DOHH2 (cell line): ENCODE measurements around the gene ALG12.

Experiments used
- H3F3A ChIP-seq: fragments of 200-600 bp; sonication (generic), shearing (Covaris generic); 2 replicates; pipeline ENCODE4 v1.6.0; 2016; ENCODE audit warnings: antibody characterized with exemption, mild to moderate bottlenecking; ENCODE audit not compliant: control insufficient read depth, insufficient read depth
- H3K27ac ChIP-seq: fragments of 200-600 bp; sonication (generic); 2 replicates; pipeline ENCODE4 v1.5.1; 2014; ENCODE audit warnings: low read depth, mild to moderate bottlenecking, low read length, moderate library complexity
- H3K27me3 ChIP-seq: fragments of 200-600 bp; sonication (generic); 2 replicates; pipeline ENCODE4 v1.6.1; 2014; ENCODE audit warnings: mild to moderate bottlenecking, low read length, mixed read lengths; ENCODE audit not compliant: control insufficient read depth
- H3K36me3 ChIP-seq: fragments of 200-600 bp; sonication (generic); 2 replicates; pipeline ENCODE4 v1.6.1; 2014; ENCODE audit warnings: mild to moderate bottlenecking, low read length, moderate library complexity, mixed read lengths; ENCODE audit not compliant: control insufficient read depth
- H3K4me1 ChIP-seq: fragments of 200-600 bp; sonication (generic); 2 replicates; pipeline ENCODE4 v1.6.1; 2014; ENCODE audit warnings: mild to moderate bottlenecking, low read length, mixed read lengths; ENCODE audit not compliant: control insufficient read depth
- H3K4me2 ChIP-seq: fragments of 200-600 bp; sonication (generic); 2 replicates; pipeline ENCODE4 v1.6.0; 2014; ENCODE audit warnings: mild to moderate bottlenecking, low read length, moderate library complexity
- H3K4me3 ChIP-seq: fragments of 200-600 bp; sonication (generic); 2 replicates; pipeline ENCODE4 v1.5.1; 2014; ENCODE audit warnings: mild to moderate bottlenecking, low read length, mixed read lengths
- H3K79me2 ChIP-seq: fragments of 200-600 bp; sonication (generic); 2 replicates; pipeline ENCODE4 v1.6.1; 2014; ENCODE audit warnings: mild to moderate bottlenecking, low read length, mixed read lengths; ENCODE audit not compliant: control insufficient read depth
- H3K9me2 ChIP-seq: fragments of 200-600 bp; sonication (generic); replicated peaks from 2 replicates; pipeline ENCODE4 v1.6.1; 2014; ENCODE audit warnings: mild to moderate bottlenecking, low read length, mixed read lengths; ENCODE audit not compliant: control insufficient read depth
- H3K9me3 ChIP-seq: fragments of 200-600 bp; sonication (generic); 2 replicates; pipeline ENCODE4 v1.6.1; 2014; ENCODE audit warnings: antibody characterized with exemption, low read length, mixed read lengths; ENCODE audit not compliant: control insufficient read depth, insufficient read depth
- H4K20me1 ChIP-seq: fragments of 200-600 bp; sonication (generic); 2 replicates; pipeline ENCODE4 v1.6.0; 2014; ENCODE audit warnings: low read depth, mild to moderate bottlenecking, antibody characterized with exemption, low read length, moderate library complexity; ENCODE audit not compliant: control insufficient read depth, insufficient read depth
- EZH2phosphoT487 ChIP-seq: fragments of 200-600 bp; sonication (generic); IDR thresholded peaks from 2 replicates; pipeline ENCODE4 v1.6.1; 2017; ENCODE audit warnings: borderline replicate concordance, mild to moderate bottlenecking, antibody characterized with exemption, low read length, moderate library complexity, mixed read lengths
- TF ChIP-seq, protein P1 (sequence below): fragments of 200-600 bp; sonication (generic); IDR thresholded peaks from one replicate; pipeline ENCODE4 v1.5.1; 2014; ENCODE audit warnings: antibody characterized with exemption, mild to moderate bottlenecking, low read depth, low read length; ENCODE audit not compliant: poor library complexity, severe bottlenecking

ALG12 gene

DNA sequence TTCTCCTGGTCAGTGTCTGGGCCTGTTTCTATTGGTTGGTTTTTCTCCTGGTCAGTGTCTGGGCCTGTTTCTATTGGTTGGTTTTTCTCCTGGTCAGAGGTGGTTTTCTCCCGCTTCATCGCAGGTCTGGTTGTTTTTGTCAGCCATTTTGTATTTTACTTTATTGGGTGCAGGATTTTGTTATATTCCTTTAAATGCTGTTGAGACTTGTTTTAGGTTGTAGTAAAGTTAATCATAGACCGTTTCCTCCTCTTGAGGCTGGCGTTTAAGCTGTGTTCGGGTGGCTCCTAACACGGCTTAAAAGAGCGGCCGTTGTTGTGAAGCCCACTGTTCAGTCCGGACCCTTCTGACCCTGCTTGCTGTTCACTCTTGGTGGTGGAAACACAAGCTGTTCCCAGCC lies 38.4 kb downstream of the ALG12 start:
- Histone ChIP-seq H4K20me1 (no peaks in the 10 kb centered on the region; the same call in 1 of the 2 replicates), H3K79me2 (peaks cover 97% of the 10 kb centered on the region), H3K27ac (no peak overlapping the region), H3K27me3 (no peaks in the 10 kb centered on the region), H3K36me3 (peaks cover 45% of the 10 kb centered on the region), H3K4me3 (no peak overlapping the region), H3F3A (no peaks in the 10 kb centered on the region), H3K4me1 (no peaks in the 10 kb centered on the region), H3K4me2 (no peak overlapping the region), H3K9me2 (no peaks in the 10 kb centered on the region), H3K9me3 (no peaks in the 10 kb centered on the region)
- TF ChIP-seq, protein P1, sequence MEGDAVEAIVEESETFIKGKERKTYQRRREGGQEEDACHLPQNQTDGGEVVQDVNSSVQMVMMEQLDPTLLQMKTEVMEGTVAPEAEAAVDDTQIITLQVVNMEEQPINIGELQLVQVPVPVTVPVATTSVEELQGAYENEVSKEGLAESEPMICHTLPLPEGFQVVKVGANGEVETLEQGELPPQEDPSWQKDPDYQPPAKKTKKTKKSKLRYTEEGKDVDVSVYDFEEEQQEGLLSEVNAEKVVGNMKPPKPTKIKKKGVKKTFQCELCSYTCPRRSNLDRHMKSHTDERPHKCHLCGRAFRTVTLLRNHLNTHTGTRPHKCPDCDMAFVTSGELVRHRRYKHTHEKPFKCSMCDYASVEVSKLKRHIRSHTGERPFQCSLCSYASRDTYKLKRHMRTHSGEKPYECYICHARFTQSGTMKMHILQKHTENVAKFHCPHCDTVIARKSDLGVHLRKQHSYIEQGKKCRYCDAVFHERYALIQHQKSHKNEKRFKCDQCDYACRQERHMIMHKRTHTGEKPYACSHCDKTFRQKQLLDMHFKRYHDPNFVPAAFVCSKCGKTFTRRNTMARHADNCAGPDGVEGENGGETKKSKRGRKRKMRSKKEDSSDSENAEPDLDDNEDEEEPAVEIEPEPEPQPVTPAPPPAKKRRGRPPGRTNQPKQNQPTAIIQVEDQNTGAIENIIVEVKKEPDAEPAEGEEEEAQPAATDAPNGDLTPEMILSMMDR = no peak
- no peak for TF ChIP-seq EZH2phosphoT487

GRCh38 chr22:49878206-49878605 lies 40.0 kb downstream of the ALG12 start:
- H3K36me3 ChIP-seq = peaks cover 31% of the 10 kb centered on the region
- H3K4me2 ChIP-seq = no peak overlapping the region
- no peaks in the 10 kb centered on the region for H3F3A ChIP-seq
- no peak overlapping the region for H3K4me3 ChIP-seq
- H3K27ac ChIP-seq = no peak overlapping the region
- H4K20me1 ChIP-seq = no peaks in the 10 kb centered on the region; the same call in 1 of the 2 replicates
- H3K9me3 ChIP-seq = no peaks in the 10 kb centered on the region
- H3K9me2 ChIP-seq = no peaks in the 10 kb centered on the region
- H3K79me2 ChIP-seq = peaks cover 96% of the 10 kb centered on the region
- H3K27me3 ChIP-seq = no peaks in the 10 kb centered on the region
- no peaks in the 10 kb centered on the region for H3K4me1 ChIP-seq
- TF ChIP-seq EZH2phosphoT487 = no peak
- TF ChIP-seq, protein P1 = no peak

DNA sequence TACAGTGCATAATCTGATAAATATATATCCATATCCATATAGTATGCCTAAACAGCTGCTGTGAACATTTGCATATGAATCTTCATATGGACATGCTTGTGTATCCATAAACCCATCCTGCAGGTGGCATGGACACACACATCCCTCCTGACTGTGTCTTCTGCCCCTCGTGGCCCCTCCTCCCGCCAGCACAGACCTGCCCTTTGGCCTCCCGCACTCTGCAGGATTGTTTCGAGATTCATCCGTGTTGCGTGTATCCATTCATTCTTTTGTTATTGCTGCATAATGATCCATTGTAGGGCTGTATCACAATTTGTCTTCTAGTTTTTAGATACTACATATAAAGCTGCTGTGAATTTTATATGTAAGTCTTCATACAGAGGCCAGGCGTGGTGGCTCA lies 40.6 kb downstream of the ALG12 start:
- Histone ChIP-seq H3K4me1 (no peaks in the 10 kb centered on the region), H3K79me2 (peaks cover 96% of the 10 kb centered on the region), H3K4me2 (no peak overlapping the region), H3K9me3 (no peaks in the 10 kb centered on the region), H4K20me1 (no peaks in the 10 kb centered on the region), H3K27me3 (no peaks in the 10 kb centered on the region), H3K27ac (no peak overlapping the region), H3K9me2 (no peaks in the 10 kb centered on the region), H3K4me3 (no peak overlapping the region), H3K36me3 (peaks cover 26% of the 10 kb centered on the region), H3F3A (no peaks in the 10 kb centered on the region)
- TF ChIP-seq EZH2phosphoT487 = no peak
- TF ChIP-seq, protein P1 = no peak
